ENCODE results near the gene ATM.

DNA sequence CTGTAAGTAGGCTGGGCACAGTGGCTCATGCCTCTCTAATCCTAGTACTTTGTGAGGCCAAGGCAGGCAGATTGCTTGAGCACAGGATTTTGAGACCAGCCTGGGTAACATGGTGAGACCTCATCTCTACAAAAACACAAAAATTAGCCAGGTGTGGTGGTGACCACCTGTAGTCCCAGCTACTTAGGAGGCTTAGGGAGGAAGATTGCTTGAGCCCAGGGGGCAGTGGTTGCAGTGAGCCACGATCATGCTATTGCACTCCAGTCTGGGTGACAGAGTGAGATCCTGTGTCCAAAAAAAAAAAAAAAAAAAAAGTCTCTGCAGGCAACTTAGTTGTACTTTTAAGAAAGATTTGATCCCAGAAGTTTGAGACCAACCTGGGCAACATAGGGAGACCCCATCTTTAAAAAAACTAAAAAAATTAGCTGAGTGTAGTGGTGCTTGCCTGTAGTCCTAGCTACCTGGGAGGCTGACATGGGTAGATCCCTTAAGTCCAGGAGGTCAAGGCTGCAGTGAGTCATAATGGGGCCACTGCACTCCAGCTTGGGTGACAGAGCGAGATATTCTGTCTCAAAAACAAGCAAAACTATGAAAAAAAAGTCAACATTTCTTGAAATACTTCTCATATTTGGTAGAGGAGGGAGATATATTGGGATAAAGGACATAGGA lies 10.5 kb downstream of the ATM start:
- TF ChIP-seq ZBED1 (IDR thresholded peaks at IDR 0.05; ENCODE audit: borderline replicate concordance), result no peak
- no peak for TF ChIP-seq CHD2 (IDR thresholded peaks at IDR 0.05; ENCODE audit: borderline replicate concordance, low read depth, low read length)
- TF ChIP-seq CTCF (IDR thresholded peaks at IDR 0.05 in 2 of 3, conservative IDR thresholded peaks at IDR 0.05 in 1 of 3; ENCODE audit: control insufficient read depth in 2 of 3, extremely low read depth in 1 of 3, insufficient read depth in 1 of 3, low read depth in 3 of 3, low read length in 3 of 3), result no peak
- TF ChIP-seq GABPA (IDR thresholded peaks at IDR 0.05; ENCODE audit: low read depth), result no peak
- no peak for TF ChIP-seq MYC (IDR thresholded peaks at IDR 0.05; ENCODE audit: insufficient read depth, insufficient read length, insufficient replicate concordance, low read length, severe bottlenecking)
- TF ChIP-seq NRF1 (conservative IDR thresholded peaks at IDR 0.05; ENCODE audit: low read depth, low read length), result no peak

Measured in GM12878 (cell line).